Measurements from ENCODE around the gene AP4B1.
A peak's percentile ranks its signal among the peaks of the same experiment; 100 is the strongest.

The AP4B1 gene

DNA sequence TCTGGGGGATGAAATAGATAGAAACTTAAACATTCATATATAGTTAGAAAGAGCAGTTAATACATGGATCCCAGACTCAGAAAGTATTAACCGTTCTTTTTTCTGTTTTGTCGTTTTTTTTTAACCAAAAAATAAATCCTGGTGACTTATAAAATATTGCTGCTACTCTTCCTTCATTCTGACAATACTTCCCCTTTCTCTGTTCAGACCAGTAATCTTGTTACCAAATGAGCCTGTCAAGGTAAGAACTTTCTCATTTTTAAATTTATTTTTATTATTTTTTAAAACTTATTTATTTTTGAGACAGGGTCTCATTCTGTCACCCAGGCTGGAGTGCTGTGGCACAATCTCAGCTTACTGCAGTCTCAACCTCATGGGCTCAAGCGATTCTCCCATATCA, 46.8 kb downstream of the AP4B1 start:
- H3K4me2 ChIP-seq (ENCODE audit: low read depth, low read length, poor library complexity, severe bottlenecking), result peak overlapping the region; percentile 40
- no peak overlapping the region for H2AFZ ChIP-seq (ENCODE audit: low read depth, low read length, severe bottlenecking)
- H3K9ac ChIP-seq (ENCODE audit: low read length), result 0 out of 2 replicates have a peak overlapping the region, but pooled peaks have one; percentile 7

DNA sequence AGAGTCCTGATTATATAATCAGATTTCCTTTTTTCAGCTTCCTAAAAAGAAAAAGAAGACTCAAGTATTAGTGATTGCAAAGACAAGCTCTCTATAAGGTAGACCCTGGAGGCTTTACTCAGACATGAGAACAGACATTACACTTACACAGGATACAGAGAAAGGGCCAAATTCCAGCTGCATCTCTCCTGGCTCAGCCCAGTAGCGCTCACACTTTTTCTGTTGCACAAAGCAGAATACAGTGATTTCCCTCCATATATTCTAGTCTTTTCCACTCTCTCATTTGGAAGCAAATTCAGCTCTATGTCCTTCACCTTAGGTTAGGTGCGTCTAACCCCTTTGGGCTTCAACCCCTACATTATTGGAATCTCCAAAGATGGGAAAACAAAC, 48.2 kb downstream of the AP4B1 start:
- H3K36me3 ChIP-seq (ENCODE audit: low read length), result peaks cover 27% of the 10 kb centered on the region

More for the DNA sequence above, 46.8 kb downstream of the AP4B1 start:
- Histone ChIP-seq H3K9me3 (ENCODE audit: insufficient read depth, low read length) (no peaks in the 10 kb centered on the region), H3K79me2 (ENCODE audit: insufficient read depth, low read length) (peaks cover 13% of the 10 kb centered on the region), H3K4me3 (ENCODE audit: insufficient read depth, low read length, poor library complexity, severe bottlenecking) (no peak overlapping the region), H3K9me2 (replicated peaks; ENCODE audit: insufficient read depth, low read length) (no peaks in the 10 kb centered on the region), H3K27ac (ENCODE audit: low read depth, low read length) (peak overlapping the region; percentile 69), H4K20me1 (ENCODE audit: low read depth, low read length) (no peaks in the 10 kb centered on the region), H3K27me3 (ENCODE audit: low read length) (no peaks in the 10 kb centered on the region), H3K36me3 (ENCODE audit: low read length) (peaks cover 24% of the 10 kb centered on the region), H3F3A (ENCODE audit: insufficient read depth) (peaks cover 26% of the 10 kb centered on the region)
- TF ChIP-seq, protein P1, sequence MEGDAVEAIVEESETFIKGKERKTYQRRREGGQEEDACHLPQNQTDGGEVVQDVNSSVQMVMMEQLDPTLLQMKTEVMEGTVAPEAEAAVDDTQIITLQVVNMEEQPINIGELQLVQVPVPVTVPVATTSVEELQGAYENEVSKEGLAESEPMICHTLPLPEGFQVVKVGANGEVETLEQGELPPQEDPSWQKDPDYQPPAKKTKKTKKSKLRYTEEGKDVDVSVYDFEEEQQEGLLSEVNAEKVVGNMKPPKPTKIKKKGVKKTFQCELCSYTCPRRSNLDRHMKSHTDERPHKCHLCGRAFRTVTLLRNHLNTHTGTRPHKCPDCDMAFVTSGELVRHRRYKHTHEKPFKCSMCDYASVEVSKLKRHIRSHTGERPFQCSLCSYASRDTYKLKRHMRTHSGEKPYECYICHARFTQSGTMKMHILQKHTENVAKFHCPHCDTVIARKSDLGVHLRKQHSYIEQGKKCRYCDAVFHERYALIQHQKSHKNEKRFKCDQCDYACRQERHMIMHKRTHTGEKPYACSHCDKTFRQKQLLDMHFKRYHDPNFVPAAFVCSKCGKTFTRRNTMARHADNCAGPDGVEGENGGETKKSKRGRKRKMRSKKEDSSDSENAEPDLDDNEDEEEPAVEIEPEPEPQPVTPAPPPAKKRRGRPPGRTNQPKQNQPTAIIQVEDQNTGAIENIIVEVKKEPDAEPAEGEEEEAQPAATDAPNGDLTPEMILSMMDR (IDR thresholded peaks at IDR 0.05; ENCODE audit: insufficient read depth, low read length, poor library complexity, severe bottlenecking), result no peak
- no peak for TF ChIP-seq EZH2phosphoT487 (conservative IDR thresholded peaks at IDR 0.05; ENCODE audit: low read length)

DNA sequence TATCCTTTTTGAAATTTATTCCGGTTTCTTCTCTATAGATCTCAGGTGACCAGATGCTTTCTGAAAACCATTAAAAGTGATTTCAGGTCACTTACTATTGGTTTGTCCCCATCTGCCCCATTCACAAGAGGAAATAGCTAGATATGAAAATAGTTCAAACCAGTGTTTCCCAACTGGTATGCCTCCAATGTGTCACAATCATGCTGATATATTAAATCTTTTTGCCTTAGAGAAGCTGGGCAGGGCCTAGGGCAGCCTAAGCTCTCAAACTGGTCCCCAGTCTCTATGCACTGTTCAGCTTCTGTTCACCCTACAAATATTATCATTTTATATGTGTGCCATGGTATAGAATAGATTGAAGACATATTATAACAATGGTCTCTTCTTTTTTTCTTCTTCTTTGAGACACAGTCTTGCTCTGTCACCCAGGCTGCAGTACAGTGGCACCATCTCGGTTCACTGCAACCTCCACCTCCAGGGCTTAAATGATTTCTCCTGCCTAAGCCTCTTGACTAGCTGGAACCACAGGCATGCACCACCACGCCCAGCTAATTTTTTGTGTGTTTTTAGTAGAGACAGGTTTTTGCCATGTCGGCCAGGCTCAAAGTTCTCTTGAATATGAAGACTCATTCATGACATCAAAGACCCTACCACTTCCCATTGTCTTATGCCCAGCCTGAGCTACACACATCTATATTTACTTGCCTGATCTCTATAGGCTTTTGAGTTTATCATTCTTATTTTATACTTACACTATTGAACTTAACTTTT, 48.8 kb downstream of the AP4B1 start:
- Histone ChIP-seq H4K20me1 (ENCODE audit: low read depth, low read length) (no peaks in the 10 kb centered on the region), H3K27ac (ENCODE audit: low read depth, low read length) (no peak overlapping the region), H3K4me3 (ENCODE audit: insufficient read depth, low read length, poor library complexity, severe bottlenecking) (no peak overlapping the region), H3K36me3 (ENCODE audit: low read length) (peaks cover 29% of the 10 kb centered on the region), H2AFZ (ENCODE audit: low read depth, low read length, severe bottlenecking) (no peak overlapping the region), H3K4me2 (ENCODE audit: low read depth, low read length, poor library complexity, severe bottlenecking) (no peak overlapping the region), H3K9me2 (replicated peaks; ENCODE audit: insufficient read depth, low read length) (no peaks in the 10 kb centered on the region), H3K9ac (ENCODE audit: low read length) (no peak overlapping the region), H3K27me3 (ENCODE audit: low read length) (no peaks in the 10 kb centered on the region), H3K79me2 (ENCODE audit: insufficient read depth, low read length) (peaks cover 7% of the 10 kb centered on the region), H3F3A (ENCODE audit: insufficient read depth) (peaks cover 26% of the 10 kb centered on the region), H3K9me3 (ENCODE audit: insufficient read depth, low read length) (no peaks in the 10 kb centered on the region)
- TF ChIP-seq EZH2phosphoT487 (conservative IDR thresholded peaks at IDR 0.05; ENCODE audit: low read length), result no peak
- TF ChIP-seq, protein P1 (IDR thresholded peaks at IDR 0.05; ENCODE audit: insufficient read depth, low read length, poor library complexity, severe bottlenecking), result no peak

More for the DNA sequence above, 48.2 kb downstream of the AP4B1 start:
- H3K27ac ChIP-seq (ENCODE audit: low read depth, low read length), result no peak overlapping the region
- no peaks in the 10 kb centered on the region for H3K9me2 ChIP-seq (replicated peaks; ENCODE audit: insufficient read depth, low read length)
- no peak overlapping the region for H2AFZ ChIP-seq (ENCODE audit: low read depth, low read length, severe bottlenecking)
- H3K4me2 ChIP-seq (ENCODE audit: low read depth, low read length, poor library complexity, severe bottlenecking), result no peak overlapping the region
- peaks cover 26% of the 10 kb centered on the region for H3F3A ChIP-seq (ENCODE audit: insufficient read depth)
- H3K4me3 ChIP-seq (ENCODE audit: insufficient read depth, low read length, poor library complexity, severe bottlenecking), result no peak overlapping the region
- H4K20me1 ChIP-seq (ENCODE audit: low read depth, low read length), result no peaks in the 10 kb centered on the region
- H3K27me3 ChIP-seq (ENCODE audit: low read length), result no peaks in the 10 kb centered on the region
- H3K9ac ChIP-seq (ENCODE audit: low read length), result no peak overlapping the region
- TF ChIP-seq EZH2phosphoT487 (conservative IDR thresholded peaks at IDR 0.05; ENCODE audit: low read length), result no peak
- TF ChIP-seq, protein P1 (IDR thresholded peaks at IDR 0.05; ENCODE audit: insufficient read depth, low read length, poor library complexity, severe bottlenecking), result no peak
- H3K9me3 ChIP-seq (ENCODE audit: insufficient read depth, low read length), result no peaks in the 10 kb centered on the region
- peaks cover 7% of the 10 kb centered on the region for H3K79me2 ChIP-seq (ENCODE audit: insufficient read depth, low read length)
